Keratinocyte (primary cell): ENCODE measurements around the gene GAL3ST2. TPM values are rescaled to one million over a fixed set of nuclear protein-coding genes. Genes with fewer than 3 reads are reported as not detected.

Experiments used
- DNase-seq: peaks from one replicate; pipeline ENCODE4 v3.0.0-alpha.2; 2011; ENCODE audit warnings: low read depth, missing footprints, low spot score
- FAIRE-seq: peaks from 2 replicates; lab custom pipeline; 2011; peaks lifted over from hg19 to GRCh38; lab: Jason Lieb, UNC
- H2AFZ ChIP-seq: 2 replicates; pipeline ENCODE4 v1.6.0; 2012; ENCODE audit warnings: low read length, control low read depth, inconsistent platforms; ENCODE audit not compliant: control insufficient read depth
- H3K27ac ChIP-seq: 2 replicates; pipeline ENCODE4 v1.5.1; 2011; ENCODE audit warnings: low read length; ENCODE audit not compliant: control insufficient read depth, insufficient read depth
- H3K27me3 ChIP-seq: 3 replicates; pipeline ENCODE4 v1.6.0; 2011; ENCODE audit warnings: low read length; ENCODE audit not compliant: control insufficient read depth, insufficient read depth; ENCODE audit errors: extremely low read depth
- H3K36me3 ChIP-seq, 2 experiments: 2 replicates in 1 of 2; 3 replicates in 1 of 2; pipeline ENCODE4 v1.5.1; 2011; ENCODE audit warnings: low read length in 2 of 2, mild to moderate bottlenecking in 1 of 2; ENCODE audit not compliant: control insufficient read depth in 2 of 2, insufficient read depth in 2 of 2; ENCODE audit errors: extremely low read depth in 1 of 2
- H3K4me1 ChIP-seq: 3 replicates; pipeline ENCODE4 v1.5.1; 2011; ENCODE audit warnings: low read length; ENCODE audit not compliant: control insufficient read depth, insufficient read depth; ENCODE audit errors: extremely low read depth
- H3K4me2 ChIP-seq: 3 replicates; pipeline ENCODE4 v1.6.0; 2011; ENCODE audit warnings: low read depth, low read length; ENCODE audit not compliant: control insufficient read depth, insufficient read depth; ENCODE audit errors: extremely low read depth
- H3K4me3 ChIP-seq, 3 experiments: fragments of 200-600 bp in 1 of 3; sonication (generic) in 1 of 3; 2 replicates in 2 of 3; 3 replicates in 1 of 3; pipeline ENCODE4 v1.5.1; 2011 to 2016; ENCODE audit warnings: low read length in 3 of 3, mild to moderate bottlenecking in 3 of 3, control low read depth in 2 of 3, inconsistent platforms in 1 of 3, low read depth in 1 of 3, mixed read lengths in 1 of 3, mixed run types in 1 of 3, moderate library complexity in 1 of 3; ENCODE audit not compliant: control insufficient read depth in 2 of 3, insufficient read depth in 2 of 3; ENCODE audit errors: extremely low read depth in 1 of 3
- H3K79me2 ChIP-seq: 2 replicates; pipeline ENCODE4 v1.6.0; 2012; ENCODE audit warnings: low read length; ENCODE audit not compliant: control insufficient read depth, insufficient read depth
- H3K9ac ChIP-seq: 3 replicates; pipeline ENCODE4 v1.6.0; 2011; ENCODE audit warnings: low read length; ENCODE audit not compliant: control insufficient read depth, insufficient read depth; ENCODE audit errors: extremely low read depth
- H3K9me1 ChIP-seq: 3 replicates; pipeline ENCODE4 v1.6.0; 2011; ENCODE audit warnings: low read length; ENCODE audit not compliant: control insufficient read depth, insufficient read depth; ENCODE audit errors: extremely low read depth
- H3K9me3 ChIP-seq: 2 replicates; pipeline ENCODE4 v1.5.1; 2012; ENCODE audit warnings: low read depth, low read length; ENCODE audit not compliant: control insufficient read depth
- H4K20me1 ChIP-seq: 3 replicates; pipeline ENCODE4 v1.6.0; 2011; ENCODE audit warnings: low read length; ENCODE audit not compliant: control insufficient read depth, insufficient read depth; ENCODE audit errors: extremely low read depth
- CTCF ChIP-seq, 3 experiments: IDR thresholded peaks in 1 of 3; conservative IDR thresholded peaks in 1 of 3; optimal IDR thresholded peaks in 1 of 3; 2 replicates in 2 of 3; 3 replicates in 1 of 3; pipeline versions ENCODE3 to v1.5.1; 2011; ENCODE audit warnings: low read length in 3 of 3, mild to moderate bottlenecking in 3 of 3, moderate library complexity in 2 of 3, control low read depth in 1 of 3, inconsistent platforms in 1 of 3; ENCODE audit not compliant: insufficient read depth in 2 of 3; ENCODE audit errors: extremely low read depth in 1 of 3
- EZH2 ChIP-seq: IDR thresholded peaks from one replicate; pipeline ENCODE4 v1.6.1; 2012; ENCODE audit warnings: inconsistent platforms, mild to moderate bottlenecking, low read length, moderate library complexity
- dilution Hi-C: fragments of 300-500 bp; cut with MboI; formaldehyde crosslinking; loops from one replicate; pipeline ENCODE4 v1.7.0; 2020; ENCODE audit warnings: low sequenced_read_pairs; ENCODE audit not compliant: extremely low pct_ligation_motif_present
- polyA plus RNA-seq, 5 experiments: library from polyadenylated mRNA; depleted of rRNA in 3 of 5; stranded (reverse) in 3 of 5; stranded (forward) in 1 of 5; unstranded in 1 of 5; fragments of >200 nt; gene quantifications; 1 replicate in 1 of 5; 2 replicates in 3 of 5; 3 replicates in 1 of 5; pipeline versions ENCODE4 v1.2.1 to v1.2.3, GENCODE V29; 2011 to 2012; ENCODE audit warnings: missing spikeins in 2 of 5, low read depth in 1 of 5, low replicate concordance in 1 of 5

GAL3ST2 gene
- polyA plus RNA-seq, 1 donor (not counting 4 experiments of a cell fraction or from before 2014, with no cell fraction given), result not detected

- DNase-seq (no peak), FAIRE-seq (no peak)
- no peak overlapping the region for H2AFZ ChIP-seq
- H3K9ac ChIP-seq, result no peak overlapping the region
- no peaks in the 10 kb centered on the region for H4K20me1 ChIP-seq
- H3K4me1 ChIP-seq, result no peaks in the 10 kb centered on the region
- H3K9me3 ChIP-seq, result no peaks in the 10 kb centered on the region
- TF ChIP-seq CTCF (optimal IDR thresholded peaks at IDR 0.05 in 1 of 3, IDR thresholded peaks at IDR 0.05 in 1 of 3, conservative IDR thresholded peaks at IDR 0.05 in 1 of 3; ENCODE audit: extremely low read depth in 1 of 3, insufficient read depth in 2 of 3, low read length in 3 of 3), result no peak
- TF ChIP-seq EZH2, result no peak
- no peak overlapping the region for H3K4me2 ChIP-seq
- peaks cover 12% of the 10 kb centered on the region for H3K27me3 ChIP-seq
- H3K27ac ChIP-seq, result no peak overlapping the region
- dilution Hi-C loops, result no loop called here
- no peak overlapping the region for H3K4me3 ChIP-seq
- H3K79me2 ChIP-seq, result no peaks in the 10 kb centered on the region
- H3K36me3 ChIP-seq, result no peaks in the 10 kb centered on the region
- no peaks in the 10 kb centered on the region for H3K9me1 ChIP-seq
Measured at GRCh38 chr2:241812730-241813643, 36.4 kb downstream of the GAL3ST2 start.

- Histone ChIP-seq H3K79me2 (no peaks in the 10 kb centered on the region), H3K27ac (no peak overlapping the region), H4K20me1 (no peaks in the 10 kb centered on the region), H3K9ac (no peak overlapping the region), H3K36me3 (no peaks in the 10 kb centered on the region), H3K4me2 (no peak overlapping the region), H2AFZ (no peak overlapping the region), H3K9me3 (no peaks in the 10 kb centered on the region), H3K27me3 (peaks cover 12% of the 10 kb centered on the region), H3K9me1 (no peaks in the 10 kb centered on the region), H3K4me1 (no peaks in the 10 kb centered on the region), H3K4me3 (no peak overlapping the region)
- FAIRE-seq, result no peak
- dilution Hi-C loops, result no loop called here
- no peak for DNase-seq
- TF ChIP-seq EZH2, result no peak
Measured at GRCh38 chr2:241813644-241814392, 37.2 kb downstream of the GAL3ST2 start.
